ENCODE results near the gene ORM1.

GRCh38 chr9:114357911-114358328 is 35.0 kb downstream of the ORM1 start:
- TF ChIP-seq CTCF (IDR thresholded peaks at IDR 0.05; ENCODE audit: extremely low read depth in 1 of 2, insufficient read depth in 1 of 2, low read depth in 1 of 2, low read length in 2 of 2) (no peak), POLR2AphosphoS5 (IDR thresholded peaks at IDR 0.05; ENCODE audit: insufficient read depth, low read depth, low read length) (no peak)
